Measurements from ENCODE around the gene CSH1.
"Not testable (repeated sequence)": the region's sequence is repeated elsewhere in the genome, so short reads cannot be mapped to it uniquely, and the experiment has no call there.

Gene CSH1
- total RNA-seq, result 0 reads per million in 4 donors

- DNase-seq, result not testable (repeated sequence)
Measured at GRCh38 chr17:63896524-63897354, at the start of gene CSH1. CSH1 (minus strand) TSS chr17:63896574; CDS start chr17:63896511, 63 bp downstream.

GRCh38 chr17:63945784-63946439, 49.5 kb upstream of the CSH1 start:
- DNase-seq, result no peak

- DNase-seq, result no peak
Measured at GRCh38 chr17:63944736-63945499, 48.5 kb upstream of the CSH1 start.

- no peak for DNase-seq
Measured at GRCh38 chr17:63943745-63944144, 47.4 kb upstream of the CSH1 start.

- DNase-seq, result no peak
Measured at GRCh38 chr17:63942309-63942985, 46.1 kb upstream of the CSH1 start.

- DNase-seq, result no peak
Measured at GRCh38 chr17:63941751-63942150, 45.4 kb upstream of the CSH1 start.

- DNase-seq, result no peak
Measured at GRCh38 chr17:63941162-63941561, 44.8 kb upstream of the CSH1 start.

- DNase-seq, result no peak
Measured at GRCh38 chr17:63940584-63940983, 44.2 kb upstream of the CSH1 start.

- no peak for DNase-seq
Measured at GRCh38 chr17:63939884-63940283, 43.5 kb upstream of the CSH1 start.

- DNase-seq, result no peak
Measured at GRCh38 chr17:63939401-63939800, 43.0 kb upstream of the CSH1 start.

- DNase-seq, result no peak
Measured at GRCh38 chr17:63937920-63938319, 41.5 kb upstream of the CSH1 start.

GRCh38 chr17:63937319-63937718, 40.9 kb upstream of the CSH1 start:
- DNase-seq, result no peak

- no peak for DNase-seq
Measured at GRCh38 chr17:63934183-63935112, 38.1 kb upstream of the CSH1 start.

GRCh38 chr17:63933598-63933997, 37.2 kb upstream of the CSH1 start:
- DNase-seq, result no peak

- DNase-seq, result no peak
Measured at GRCh38 chr17:63932721-63933120, 36.3 kb upstream of the CSH1 start.

- DNase-seq, result peak in 1 of 5 donors; percentile 50
Measured at GRCh38 chr17:63931981-63932561, 35.7 kb upstream of the CSH1 start, which contains the start of gene CD79B. CD79B (minus strand) TSS chr17:63932331; CDS start chr17:63932261, 70 bp downstream.

- DNase-seq, result peak; percentile 54 to 75 (median 58)
Measured at GRCh38 chr17:63930951-63931575, 34.7 kb upstream of the CSH1 start.

- DNase-seq, result no peak
Measured at GRCh38 chr17:63929860-63930766, 33.7 kb upstream of the CSH1 start.

- DNase-seq, result no peak
Measured at GRCh38 chr17:63928966-63929695, 32.8 kb upstream of the CSH1 start.
